LHCN-M2 (cell line): ENCODE results near the gene SH3RF3. TPM values are rescaled to one million over a fixed set of nuclear protein-coding genes. Genes with fewer than 3 reads are reported as not detected.

Experiments used
- DNase-seq: peaks from one replicate; pipeline ENCODE4 v3.0.0-alpha.2; 2012; ENCODE audit warnings: low read depth
- total RNA-seq: library from RNA; depleted of rRNA; stranded (reverse); fragments of >200 nt; gene quantifications from 2 replicates; pipeline ENCODE4 v1.2.3, GENCODE V29; 2014

The SH3RF3 gene
- total RNA-seq, 1 experiment from 2014 or later: 6.6 TPM

DNA sequence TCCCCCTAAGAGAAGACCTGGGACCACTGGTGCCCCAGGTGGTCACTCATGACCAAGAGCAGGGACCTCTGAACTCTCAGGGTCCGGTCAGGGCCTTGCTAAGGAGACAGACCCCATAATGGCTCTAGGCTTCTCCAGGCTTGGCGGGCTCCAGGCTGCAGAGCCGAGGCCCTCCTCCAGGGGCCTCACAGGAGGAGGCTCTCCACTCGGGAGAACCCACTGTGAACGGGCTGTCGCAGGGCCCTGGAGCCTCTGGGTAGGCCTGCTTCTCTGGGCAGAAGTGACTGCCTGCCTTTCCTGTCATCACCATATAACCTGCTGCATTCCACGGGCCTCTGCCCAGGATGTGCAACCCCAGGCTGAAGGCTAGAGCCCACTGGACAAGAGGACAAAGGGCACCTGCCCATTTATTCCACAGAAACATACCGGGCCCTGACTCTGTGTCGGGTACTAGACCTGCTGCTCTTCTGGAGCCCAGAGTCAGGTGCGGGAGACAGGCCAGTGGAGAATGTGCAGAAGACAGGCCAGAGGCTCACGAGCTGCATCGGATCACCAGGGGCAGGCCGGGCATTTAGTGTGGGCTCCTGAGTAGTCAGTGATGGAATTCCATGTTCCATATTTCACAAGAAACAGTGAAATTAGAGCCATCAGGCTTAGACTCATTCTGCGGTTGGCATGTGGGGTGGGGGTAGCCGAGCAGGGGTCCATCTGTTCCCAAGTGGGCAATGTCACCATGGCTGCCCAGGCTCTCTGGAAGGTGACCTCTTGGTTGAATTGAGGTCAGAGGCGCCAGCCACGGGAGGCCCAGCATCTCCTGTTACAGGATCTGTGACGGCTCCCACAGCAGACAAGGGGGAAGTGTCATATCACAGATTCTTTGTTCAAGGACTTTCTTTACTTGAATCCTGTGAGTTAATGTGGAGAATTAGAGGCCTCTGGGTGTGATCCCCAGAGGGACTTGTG, 220.8 kb downstream of the SH3RF3 start:
- peak; percentile 90 for DNase-seq

GRCh38 chr2:109350526-109350925, 221.5 kb downstream of the SH3RF3 start:
- DNase-seq: peak; percentile 58

- peak; percentile 96 for DNase-seq
Observed at GRCh38 chr2:109351164-109351756, 222.3 kb downstream of the SH3RF3 start.

DNA sequence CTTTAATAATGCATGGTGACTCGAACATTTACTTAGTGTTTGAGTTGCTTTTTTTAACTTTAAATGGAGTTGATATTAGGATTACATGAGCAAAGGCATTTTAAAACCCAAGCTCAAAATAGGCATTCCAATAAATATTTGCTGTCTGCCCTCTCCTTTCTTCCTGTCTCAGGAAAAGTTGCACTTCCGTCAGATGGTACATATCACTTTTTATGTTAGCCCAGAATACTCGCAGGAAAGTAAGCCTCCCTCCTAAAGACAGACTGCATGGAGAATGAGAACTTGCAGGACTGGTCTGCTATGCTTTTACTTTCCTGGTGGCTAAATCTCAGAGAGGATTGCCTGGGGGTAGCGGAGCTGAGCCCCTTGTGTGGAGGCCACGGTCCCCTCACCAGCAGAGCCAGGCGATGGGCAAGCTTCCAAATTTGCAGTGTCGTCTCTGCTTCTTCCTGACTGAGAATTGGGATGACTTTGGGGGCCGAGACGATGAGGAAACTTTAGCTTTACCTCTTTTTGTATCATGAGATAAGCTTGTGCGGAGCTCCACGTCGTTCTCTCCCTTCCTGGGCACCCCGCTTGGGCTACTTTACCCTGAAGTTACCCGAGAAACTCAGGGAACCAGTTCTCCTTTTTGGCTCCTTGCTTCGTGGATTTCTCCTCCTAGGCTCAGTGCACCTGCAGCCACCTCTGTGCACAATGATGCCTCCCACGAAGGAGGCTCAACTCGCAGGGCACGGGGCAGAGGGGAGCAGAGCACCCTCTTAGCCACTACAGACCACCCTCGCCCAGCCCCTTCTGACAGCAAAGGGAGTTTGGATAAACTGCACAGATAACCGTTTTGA, 223.3 kb downstream of the SH3RF3 start:
- DNase-seq: no peak

DNA sequence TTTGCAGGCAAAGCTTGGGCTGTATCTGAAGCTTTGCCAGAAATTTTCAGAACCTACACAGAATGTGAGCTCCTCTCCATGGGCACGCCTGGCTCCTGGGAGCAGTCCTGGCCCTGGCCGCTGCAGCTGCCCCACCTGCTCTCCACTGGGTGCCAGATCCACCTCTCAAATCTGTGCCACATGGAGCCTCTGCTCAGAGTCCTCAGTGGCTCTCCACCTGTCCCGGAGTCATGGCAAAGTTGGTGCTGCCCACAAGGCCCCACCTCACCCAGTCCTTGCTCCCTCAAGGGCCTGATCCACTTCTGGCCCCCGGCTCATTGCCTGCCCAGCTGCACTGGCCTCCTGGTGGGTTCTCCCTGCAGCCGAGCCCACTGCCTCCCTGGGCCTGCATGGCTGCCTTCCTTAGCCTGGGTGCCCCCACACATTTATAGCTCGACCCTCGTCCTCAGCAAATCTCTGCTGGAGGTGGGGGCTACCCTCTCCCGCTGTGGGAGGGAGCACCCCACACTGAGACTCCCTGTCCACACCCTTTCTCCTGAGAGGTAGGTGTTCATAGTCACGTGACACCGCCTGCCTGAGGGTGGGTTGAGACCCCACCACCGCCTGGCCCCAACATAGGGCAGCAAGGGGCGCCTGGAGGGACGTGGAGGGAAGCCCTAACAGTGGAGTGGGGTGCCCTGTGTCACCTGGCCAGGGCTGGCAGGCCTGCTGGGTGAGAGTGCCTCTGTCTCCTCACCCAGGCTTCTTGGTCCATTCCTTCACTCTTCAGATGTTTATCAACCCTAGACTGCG, 224.1 kb downstream of the SH3RF3 start:
- DNase-seq: no peak

DNA sequence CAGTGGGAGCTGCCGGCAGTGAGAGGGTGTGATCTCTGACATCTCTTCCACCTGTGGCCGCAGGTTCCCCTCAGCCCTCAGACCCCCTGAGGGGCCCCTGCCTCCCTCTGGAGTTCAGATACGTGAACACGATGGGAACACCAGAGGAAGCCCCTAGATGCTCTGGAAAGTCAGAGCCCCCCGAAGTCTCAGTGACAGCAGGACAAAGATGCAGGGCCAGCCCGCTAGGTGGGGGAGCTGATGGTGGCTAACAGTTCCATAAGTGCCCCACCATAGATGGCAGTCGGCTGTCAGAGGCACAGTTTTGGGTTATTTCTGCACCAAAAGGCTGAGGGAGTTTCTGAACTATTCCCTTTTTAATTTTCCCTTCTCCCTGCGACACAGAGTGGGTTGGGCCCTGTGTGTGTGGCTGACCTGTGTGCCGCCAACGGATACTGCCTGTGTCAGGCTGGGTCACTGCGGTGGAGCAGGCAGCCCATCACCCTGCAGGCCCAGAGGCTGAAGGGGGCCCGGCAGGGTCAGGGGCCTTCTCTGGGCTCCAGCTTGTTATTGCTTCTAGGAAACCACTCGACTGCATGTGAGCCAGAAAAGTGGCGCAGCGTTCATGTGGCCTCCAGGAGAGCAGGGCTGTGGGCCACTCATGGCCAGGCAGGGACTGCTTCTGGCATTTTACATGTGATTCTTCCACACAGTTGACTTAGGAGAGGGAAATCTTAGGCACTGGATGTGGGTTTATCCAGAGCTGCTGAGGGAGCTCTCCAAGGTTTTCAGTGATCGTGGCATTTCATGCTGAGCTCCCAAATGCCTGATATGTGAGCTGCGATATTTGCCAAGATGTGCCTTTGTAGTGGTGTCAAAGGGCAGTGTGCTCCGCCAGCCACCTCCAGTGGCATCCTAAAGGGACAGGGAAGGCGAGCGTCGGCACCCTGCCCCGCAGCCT, 225.1 kb downstream of the SH3RF3 start:
- DNase-seq: no peak

- no peak for DNase-seq
Observed at GRCh38 chr2:109355192-109355843, 226.3 kb downstream of the SH3RF3 start.

DNA sequence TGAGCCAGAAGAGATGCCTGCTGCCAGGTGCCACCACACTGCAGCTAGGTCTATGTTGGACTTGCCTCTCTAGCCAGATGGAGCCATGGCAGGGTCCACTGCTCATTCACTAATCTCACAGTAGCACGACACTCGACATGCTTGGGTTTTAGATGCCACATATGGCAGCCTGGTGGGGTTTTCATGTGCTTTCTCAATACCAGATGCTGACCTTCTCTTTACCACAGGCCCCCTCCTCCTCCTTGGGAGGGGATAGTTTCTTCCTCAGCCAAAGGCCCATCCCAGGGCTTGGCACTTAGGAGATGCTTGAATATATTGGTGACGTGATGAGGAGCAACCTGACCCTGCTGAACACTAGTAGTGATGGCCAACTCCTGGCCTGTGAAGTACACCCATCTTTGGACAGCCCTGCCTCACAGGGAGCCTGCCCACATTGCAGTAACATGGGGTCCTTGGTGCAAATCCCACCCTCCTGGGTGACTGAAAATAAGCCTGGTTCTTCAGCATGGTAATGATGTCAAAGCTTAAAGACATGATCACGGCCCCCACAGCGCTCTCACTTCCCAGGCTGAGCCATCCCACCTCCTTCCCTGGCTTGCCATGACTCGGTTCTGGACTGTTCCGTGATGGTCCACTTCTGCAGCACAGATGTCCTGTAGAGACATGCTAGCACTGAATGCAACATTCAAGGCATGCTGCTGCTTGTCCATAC, 227.5 kb downstream of the SH3RF3 start:
- no peak for DNase-seq

DNA sequence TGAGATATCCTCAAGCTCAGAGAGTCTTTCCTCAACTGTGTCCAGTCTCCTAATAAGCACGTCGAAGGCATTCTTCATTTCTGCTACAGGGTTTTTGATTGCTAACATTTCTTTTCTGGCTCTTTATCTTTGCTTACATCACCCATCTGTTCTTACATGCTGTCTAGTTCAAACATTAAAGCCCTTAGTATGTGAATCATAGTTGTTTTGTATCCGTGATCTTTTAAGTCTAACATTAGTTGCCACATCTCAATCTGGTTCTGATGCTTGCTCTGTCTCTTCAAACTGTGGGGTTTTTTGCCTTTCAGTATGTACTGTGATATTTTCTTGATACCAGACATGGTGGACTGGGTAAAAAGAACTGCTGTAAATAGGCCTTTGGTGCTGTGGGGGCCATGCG, 235.2 kb downstream of the SH3RF3 start:
- DNase-seq: peak; percentile 16

- no peak for DNase-seq
Observed at GRCh38 chr2:109365131-109365530, 236.1 kb downstream of the SH3RF3 start.

DNA sequence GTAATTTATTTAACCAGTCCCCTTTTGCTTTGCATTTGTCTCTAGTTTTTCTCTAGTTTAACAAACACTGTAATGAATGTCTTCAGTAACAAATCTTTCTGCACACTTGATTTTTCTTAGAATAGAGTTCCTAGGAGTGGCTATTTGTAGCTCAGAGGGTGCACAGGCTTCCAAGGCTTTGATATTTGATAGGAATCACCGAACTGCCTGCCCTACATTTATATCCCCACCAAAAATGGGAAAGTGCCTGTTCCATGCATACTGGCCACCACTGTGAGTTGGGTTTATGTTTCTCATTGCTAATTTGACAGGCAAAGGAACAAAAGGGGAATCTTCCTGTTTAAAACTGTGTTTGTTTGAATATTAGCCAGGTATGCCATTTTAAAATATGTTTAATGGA, 238.7 kb downstream of the SH3RF3 start:
- DNase-seq: no peak

DNA sequence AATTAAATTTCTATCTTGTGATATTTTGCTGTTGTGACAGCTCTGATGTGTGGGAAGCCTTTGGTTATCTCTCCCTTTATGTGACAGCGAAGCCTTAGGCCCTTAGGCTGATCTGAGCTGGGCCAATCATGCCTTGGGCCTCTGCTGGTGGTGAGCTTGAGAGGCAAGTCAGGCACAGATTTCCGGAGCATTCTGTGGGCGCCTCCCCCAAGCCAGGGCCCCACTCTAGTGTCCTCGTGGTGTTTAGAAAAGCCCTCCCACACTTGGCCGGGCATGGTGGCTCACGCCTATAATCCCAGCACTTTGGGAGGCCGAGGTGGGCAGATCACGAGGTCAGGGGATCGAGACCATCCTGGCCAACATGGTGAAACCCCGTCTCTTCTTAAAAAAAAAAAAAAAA, 239.8 kb downstream of the SH3RF3 start:
- DNase-seq: no peak

- DNase-seq: no peak
Observed at GRCh38 chr2:109369671-109370191, 240.7 kb downstream of the SH3RF3 start.

DNA sequence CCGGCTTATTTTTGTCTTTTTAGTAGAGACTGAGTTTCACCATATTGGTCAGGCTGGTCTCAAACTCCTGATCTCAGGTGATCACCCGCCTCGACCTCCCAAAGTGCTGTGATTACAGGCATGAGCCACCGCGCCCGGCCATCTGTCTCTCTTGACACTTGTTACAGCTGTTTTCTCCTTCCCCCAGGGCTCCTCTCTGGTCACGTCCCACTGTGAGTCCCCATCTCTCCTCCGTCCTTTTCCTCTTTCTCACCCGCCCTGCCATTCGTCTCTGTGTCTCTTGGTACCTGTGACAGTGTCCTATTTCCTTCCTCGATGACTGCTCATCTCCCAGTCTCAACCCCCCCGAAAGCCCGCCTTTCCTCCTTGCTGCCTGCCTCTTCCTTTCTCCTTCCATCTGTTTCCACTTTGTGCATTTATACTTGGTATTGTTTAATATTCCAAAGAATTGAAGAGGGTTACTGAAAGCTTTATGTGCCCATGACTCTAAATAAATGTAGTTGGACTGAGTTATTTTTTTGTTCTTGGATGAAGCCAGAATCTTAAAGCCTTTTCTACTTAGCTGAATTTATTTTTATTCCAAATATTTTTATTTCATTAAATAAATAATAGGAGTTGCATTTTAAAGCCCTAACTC, 241.5 kb downstream of the SH3RF3 start:
- DNase-seq: no peak

- no peak for DNase-seq
Observed at GRCh38 chr2:109371481-109372170, 242.6 kb downstream of the SH3RF3 start.

DNA sequence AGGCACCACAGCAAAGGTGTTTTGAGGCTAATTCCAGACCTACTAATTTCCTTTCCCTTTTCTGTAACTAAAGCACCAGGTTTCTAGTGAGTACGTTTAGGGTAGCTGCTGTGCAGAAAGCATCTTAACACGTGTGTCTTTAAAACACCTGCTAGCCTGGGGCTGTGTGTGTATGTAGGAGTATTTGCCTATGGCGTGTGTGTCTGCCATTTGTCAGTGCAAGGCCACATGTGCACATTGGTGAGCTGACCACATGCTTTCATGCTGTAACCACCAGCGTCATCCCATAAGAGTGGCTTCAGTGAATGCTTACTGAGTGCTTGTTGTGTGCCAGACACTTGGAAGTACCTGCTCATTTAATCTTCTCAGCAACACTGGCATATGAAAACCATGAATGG, 243.2 kb downstream of the SH3RF3 start:
- no peak for DNase-seq

DNA sequence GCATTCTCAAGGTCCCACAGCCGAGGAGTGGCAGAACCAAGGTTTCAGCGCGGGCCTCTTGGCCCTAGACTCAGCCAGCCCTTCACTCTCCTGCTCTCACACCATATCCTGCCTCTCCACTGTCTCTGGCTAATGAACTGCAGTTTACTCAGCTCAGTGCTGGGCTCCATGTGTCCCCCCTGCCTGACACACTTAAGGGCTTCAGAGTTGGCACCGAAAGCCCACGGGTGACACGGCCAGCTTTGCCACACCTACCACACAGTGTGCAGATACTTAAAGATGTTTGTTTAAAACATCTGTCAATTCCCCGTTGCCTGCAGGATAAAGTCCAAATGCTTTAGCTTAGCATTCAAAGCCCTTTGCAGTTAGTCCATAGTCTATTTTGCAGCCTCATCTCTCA, 243.6 kb downstream of the SH3RF3 start:
- no peak for DNase-seq
